ENCODE results near the gene OR10H5.
"Not testable (repeated sequence)": the region's sequence is repeated elsewhere in the genome, so short reads cannot be mapped to it uniquely, and the experiment has no call there.

- not testable (repeated sequence) for TF ChIP-seq CTCF (conservative IDR thresholded peaks at IDR 0.05); EZH2 (IDR thresholded peaks at IDR 0.05; ENCODE audit: low read depth)
Observed at GRCh38 chr19:15843894-15844222, 56.4 kb downstream of the OR10H5 start.
